ENCODE measurements around the gene CACNA2D1.
"Not testable (repeated sequence)": the region's sequence is repeated elsewhere in the genome, so short reads cannot be mapped to it uniquely, and the experiment has no call there.

CACNA2D1 gene

DNA sequence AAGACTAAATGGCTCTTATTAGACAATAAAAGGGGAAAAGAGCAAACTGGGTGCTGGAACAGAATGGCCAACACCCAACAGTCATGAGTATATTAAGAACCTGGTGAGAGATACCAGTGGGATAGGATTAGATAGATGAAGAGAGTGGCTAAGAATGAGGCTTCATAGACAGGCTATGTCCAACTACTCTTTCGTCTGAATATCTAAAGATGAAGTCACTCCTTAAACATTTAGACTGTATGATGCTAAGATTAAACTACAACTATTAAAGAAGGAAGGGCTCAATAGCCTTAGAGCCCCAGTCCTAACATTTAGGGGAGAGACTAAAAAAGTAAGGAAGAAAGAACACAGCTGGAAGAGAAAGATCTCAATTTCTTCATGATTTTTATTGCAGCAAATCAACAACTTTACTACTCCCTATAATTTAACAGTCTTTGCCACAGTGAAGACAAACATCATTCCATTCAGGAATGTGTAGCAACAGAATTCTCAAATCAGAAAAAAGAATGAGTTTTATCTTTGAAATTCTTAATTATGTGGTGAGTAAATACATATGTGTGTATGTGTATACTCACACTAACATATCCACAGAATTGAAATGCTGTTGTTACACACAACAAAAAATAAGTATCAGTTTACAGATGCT lies 45.6 kb downstream of the CACNA2D1 start:
- DNase-seq (ENCODE audit: low read depth) = no peak
- no peak overlapping the region for H3K4me3 ChIP-seq (ENCODE audit: low read depth, low read length)

DNA sequence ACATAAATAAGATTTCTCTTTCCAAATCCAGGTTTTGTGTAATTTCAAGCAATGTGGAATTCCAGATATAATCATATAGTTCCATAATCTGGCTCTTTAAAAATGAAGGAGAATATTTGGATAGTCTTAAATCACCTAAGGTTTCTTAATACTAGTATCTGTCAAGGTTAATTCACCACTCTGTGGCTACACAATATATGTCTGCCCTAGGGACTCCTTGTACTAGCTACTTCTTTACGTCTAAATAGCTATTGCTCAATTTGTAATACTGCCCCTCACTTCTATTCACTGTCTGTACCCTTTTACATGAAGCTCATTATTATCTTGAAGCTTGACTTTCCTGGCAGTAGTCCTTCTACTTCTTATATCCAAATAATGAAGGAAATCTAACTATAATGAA lies 47.2 kb downstream of the CACNA2D1 start:
- DNase-seq (ENCODE audit: low read depth) = no peak
- H3K4me3 ChIP-seq (ENCODE audit: low read depth, low read length) = no peak overlapping the region

DNA sequence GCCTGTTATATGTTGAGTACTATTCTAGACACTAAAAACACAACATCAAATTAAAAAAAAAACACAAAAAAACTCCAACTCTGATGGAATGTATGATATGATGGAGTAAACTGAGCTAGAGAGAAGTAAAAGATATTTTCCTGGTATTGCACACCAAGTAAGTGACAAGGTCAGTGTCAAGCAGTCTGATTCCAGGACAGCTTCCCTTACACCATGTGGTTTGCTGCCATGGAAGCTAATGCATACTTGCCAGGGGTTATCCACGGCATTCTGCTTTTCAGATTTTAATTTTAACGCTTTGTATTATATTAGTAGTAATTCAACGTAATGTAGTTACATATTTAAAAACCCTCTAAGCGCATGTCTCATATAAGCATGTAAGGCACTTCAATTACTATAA lies 48.4 kb downstream of the CACNA2D1 start:
- no peak overlapping the region for H3K4me3 ChIP-seq (ENCODE audit: low read depth, low read length)
- no peak for DNase-seq (ENCODE audit: low read depth)

DNA sequence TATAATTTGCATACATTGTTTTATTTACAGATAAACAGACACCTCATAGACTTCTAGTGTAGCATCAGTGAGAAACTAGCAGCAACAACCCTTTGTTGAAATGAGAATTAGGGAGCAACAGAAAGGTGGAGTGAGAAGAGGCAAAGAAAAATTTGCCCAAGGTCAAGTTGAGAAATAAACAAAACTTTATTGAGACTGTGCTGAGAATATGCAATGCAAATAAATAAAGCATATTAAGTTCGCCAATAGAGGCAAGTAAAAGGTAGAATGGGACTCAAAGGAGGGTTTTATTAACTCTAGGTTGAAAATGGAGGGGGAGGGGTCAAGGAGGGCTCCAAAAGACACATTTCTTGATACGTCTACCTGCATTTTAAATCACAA lies 49.7 kb downstream of the CACNA2D1 start:
- H3K4me3 ChIP-seq (ENCODE audit: low read depth, low read length) = no peak overlapping the region
- no peak for DNase-seq (ENCODE audit: low read depth)

DNA sequence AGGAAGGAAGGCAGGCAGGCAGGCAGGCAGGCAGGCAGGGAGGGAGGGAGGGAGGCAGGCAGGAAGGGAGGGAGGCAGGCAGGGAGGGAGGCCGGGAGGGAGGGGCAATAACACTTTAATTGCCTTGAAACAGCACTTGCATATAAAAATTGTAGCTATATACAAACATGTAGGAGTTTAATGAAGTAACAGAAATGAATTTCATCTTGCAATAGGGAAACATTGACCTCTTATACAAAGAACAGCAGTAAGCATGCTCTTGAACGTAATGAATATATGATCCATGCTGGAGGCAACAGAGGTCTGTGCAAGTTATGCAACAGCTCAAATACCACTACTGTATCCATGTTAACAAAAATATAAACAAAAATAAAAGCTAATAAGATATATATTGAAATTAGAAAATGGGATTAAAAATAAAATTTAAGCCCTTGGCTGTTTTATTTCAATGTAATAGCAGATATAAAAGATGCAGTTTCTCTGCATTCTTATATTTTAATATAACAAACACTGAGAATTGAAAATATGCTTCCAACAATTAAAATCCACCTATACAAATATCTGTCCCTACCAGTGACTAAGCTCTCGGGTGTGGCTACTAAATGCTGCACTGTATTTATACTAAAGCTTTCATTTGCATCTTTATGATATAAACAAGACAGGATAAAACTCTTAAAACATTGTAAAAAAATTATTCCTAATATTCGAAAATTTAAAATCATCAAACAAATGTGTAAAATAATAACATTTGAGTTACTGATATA lies 50.3 kb downstream of the CACNA2D1 start:
- no peak overlapping the region for H3K4me3 ChIP-seq (ENCODE audit: low read depth, low read length)
- DNase-seq (ENCODE audit: low read depth) = no peak

DNA sequence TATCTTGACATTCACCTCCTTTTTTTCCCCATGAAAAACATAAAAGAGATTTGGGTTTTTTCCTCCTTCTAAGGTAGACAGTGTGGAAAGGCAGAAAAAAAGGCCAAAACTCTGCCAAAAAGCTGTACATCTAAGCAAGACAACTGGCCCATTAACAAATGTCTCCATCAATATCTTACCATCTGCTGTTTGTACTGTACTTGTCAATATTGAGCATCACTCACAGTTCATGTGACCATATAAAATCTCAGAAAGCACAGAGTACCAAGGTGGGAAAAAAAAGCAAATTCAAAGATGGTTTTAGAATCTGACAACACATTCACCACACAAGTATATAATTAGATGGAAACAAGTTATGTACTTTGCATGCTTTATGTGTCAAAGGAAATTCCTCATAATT lies 52.6 kb downstream of the CACNA2D1 start:
- no peak overlapping the region for H3K4me3 ChIP-seq (ENCODE audit: low read depth, low read length)
- no peak for DNase-seq (ENCODE audit: low read depth)

DNA sequence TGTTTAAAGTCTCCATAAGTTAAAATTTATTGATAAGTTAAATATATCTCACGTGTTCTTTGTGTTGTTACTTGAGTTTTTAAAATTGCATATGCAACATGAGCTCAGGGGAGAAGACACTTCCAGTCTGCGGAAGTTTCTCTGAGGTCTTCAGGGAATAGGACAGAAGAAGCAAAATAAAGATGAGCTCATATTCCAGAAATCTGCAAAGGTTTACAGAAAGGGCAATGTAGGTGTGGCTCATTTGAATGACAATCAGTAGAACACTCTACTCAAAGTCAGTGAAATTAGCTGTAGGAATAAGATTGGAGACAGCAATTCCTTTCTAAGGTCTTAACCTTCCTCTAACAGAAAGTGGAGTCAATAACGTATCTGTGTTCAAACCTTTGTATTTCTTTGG lies 53.7 kb downstream of the CACNA2D1 start:
- H3K4me3 ChIP-seq (ENCODE audit: low read depth, low read length) = no peak overlapping the region
- DNase-seq (ENCODE audit: low read depth) = no peak

DNA sequence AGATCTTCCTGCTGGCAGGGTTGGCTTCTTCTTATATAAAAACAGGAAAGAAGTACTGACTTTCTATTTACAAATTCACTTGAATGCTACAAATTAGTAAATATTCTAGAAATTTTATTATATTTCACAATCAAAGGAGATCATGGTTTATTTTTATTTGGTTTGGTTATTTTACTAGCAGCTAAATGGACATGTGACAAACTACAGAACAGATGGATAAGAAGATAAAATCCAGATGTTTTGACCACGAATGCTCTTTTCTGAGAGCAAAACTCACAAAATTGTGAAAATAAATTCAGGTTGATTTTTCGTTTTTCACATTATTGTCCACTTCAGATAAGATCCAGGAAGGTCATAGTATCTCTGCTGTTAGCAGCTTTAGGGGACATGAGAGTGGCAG lies 55.4 kb downstream of the CACNA2D1 start:
- no peak overlapping the region for H3K4me3 ChIP-seq (ENCODE audit: low read depth, low read length)
- no peak for DNase-seq (ENCODE audit: low read depth)

DNA sequence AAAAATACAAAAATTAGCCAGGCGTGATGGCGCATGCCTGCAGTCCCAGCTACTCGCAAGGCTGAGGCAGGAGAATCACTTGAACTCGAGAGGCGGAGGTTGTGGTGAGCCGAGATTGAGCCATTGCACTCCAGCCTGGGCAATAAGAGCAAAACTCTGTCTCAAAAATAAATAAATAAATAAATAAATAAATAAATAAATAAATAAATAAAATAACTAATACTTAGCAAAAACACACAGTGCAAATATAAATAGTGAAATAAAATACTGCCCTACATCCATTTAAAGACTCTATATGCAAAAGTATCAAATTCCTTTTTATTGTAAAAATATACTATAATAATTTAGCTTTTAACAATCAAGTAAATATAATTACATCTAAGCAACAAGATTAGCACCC lies 57.0 kb downstream of the CACNA2D1 start:
- not testable (repeated sequence) for DNase-seq (ENCODE audit: low read depth); H3K4me3 ChIP-seq (ENCODE audit: low read depth, low read length)

DNA sequence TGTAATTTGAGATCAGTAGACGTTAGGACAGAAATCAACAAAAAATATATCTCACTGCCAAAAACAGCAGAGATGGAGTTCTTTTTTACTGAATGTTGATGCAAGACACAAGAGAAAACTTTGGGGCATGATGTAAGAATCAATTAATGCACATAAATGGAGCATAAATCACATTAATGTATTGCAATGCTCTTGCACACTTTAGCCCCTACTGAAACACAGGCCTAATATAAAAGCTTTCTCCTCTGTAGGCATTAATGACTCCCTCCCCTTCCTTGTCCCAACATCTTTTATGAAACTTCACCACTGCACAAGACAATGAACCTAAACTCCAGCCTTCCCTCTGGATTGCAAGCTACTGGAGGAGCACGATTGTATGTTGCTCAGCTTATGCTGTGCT lies 58.8 kb downstream of the CACNA2D1 start:
- no peak for DNase-seq (ENCODE audit: low read depth)
- H3K4me3 ChIP-seq (ENCODE audit: low read depth, low read length) = no peak overlapping the region

DNA sequence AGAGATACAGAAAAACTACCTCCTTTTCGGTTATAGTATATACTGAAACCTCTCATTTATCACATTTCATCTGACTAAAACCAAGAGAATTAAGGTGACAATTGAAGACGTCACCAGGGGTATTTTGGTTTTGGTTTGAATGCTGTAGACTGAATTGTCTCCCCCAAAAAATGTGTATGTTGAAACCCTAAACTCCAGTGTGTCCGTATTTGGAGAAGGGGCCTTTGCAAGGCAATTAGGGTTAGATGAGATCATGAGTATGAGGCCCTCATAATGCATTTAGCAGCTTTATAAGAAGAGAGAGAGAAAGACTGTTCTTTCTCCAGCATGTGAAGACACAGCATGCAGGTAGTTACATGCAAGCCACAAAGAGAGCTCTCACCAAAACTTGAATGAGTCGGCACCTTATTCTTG lies 59.5 kb downstream of the CACNA2D1 start:
- DNase-seq (ENCODE audit: low read depth) = no peak
- no peak overlapping the region for H3K4me3 ChIP-seq (ENCODE audit: low read depth, low read length)

DNA sequence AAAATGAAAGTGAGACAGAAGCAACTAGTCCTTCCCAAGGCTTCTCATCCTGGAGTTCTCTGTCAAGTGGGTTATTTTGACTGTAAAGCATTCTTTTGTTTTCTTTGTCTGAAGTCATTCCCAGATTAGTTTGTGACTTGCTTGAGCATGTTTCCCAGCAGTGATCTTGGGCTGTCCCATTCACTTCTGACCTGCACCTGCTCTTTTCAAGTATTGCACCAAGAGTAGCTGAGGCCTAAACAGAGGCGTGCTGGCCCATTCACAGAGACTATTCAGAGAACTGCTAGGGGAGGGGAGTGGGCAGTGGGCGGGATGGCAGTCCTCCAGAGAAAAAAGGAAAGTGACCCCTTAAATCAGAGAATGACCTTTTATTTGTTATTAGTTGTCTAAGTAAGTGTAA lies 61.3 kb downstream of the CACNA2D1 start:
- DNase-seq (ENCODE audit: low read depth) = no peak
- no peak overlapping the region for H3K4me3 ChIP-seq (ENCODE audit: low read depth, low read length)

DNA sequence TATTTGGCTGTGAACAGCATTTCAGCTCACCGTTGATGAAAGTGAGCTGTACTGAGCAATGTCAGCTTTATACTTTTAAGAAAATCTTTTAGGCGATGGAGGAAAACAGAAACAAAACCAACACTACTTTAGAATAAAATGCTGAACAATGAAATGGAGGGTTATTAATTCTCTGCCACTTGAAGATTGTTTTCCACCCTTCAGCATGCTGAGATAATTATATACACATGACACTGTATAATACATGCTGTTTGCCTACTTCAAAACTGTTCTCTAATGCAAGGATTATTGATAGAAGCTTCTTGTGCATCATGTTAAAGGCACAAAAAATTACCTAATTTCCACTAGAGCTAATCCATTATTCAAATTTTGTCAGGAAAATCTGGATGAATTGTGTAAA lies 66.8 kb downstream of the CACNA2D1 start:
- no peak for DNase-seq (ENCODE audit: low read depth)

DNA sequence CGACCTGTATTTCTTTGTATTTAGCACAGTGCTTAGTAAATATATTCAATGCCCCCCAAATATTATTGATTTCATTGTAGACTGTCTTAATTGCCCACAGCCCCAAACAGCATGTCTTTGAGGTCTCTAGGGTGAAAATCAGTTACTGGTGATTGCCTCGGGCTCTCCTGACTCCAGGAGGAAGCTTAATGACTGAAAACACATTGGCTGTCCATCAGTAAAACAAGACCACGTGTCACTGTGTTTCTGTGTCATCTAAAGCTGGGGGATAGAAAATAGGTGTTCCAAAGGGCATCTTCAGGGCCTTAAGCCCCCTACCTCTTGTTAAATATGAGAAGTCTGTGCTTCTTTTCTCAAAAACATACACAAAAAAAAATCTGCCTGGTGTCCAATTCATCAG lies 67.9 kb downstream of the CACNA2D1 start:
- DNase-seq (ENCODE audit: low read depth) = no peak
- no peak overlapping the region for H3K4me3 ChIP-seq (ENCODE audit: low read depth, low read length)

More for the DNA sequence above, 66.8 kb downstream of the CACNA2D1 start:
- no peak overlapping the region for H3K4me3 ChIP-seq (ENCODE audit: low read depth, low read length)

DNA sequence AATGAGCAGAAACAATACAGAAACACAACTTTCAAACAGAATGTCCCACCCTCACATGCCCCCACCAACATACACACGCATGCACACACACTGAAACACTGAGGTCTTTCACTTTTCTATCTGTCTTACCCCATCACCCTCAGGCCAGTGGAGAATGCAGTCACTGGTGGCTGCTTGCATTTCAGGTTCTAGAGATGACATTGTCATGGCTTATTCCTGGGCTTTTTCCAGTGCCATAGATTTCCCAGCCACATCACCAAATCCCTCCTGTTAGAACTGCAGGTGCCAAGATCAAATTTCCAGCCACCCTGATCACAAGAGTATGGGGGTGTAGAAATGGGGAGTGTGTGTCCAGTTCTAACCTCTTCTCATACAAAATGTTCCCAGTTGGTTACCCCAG lies 68.4 kb downstream of the CACNA2D1 start:
- no peak for DNase-seq (ENCODE audit: low read depth)
- H3K4me3 ChIP-seq (ENCODE audit: low read depth, low read length) = no peak overlapping the region

DNA sequence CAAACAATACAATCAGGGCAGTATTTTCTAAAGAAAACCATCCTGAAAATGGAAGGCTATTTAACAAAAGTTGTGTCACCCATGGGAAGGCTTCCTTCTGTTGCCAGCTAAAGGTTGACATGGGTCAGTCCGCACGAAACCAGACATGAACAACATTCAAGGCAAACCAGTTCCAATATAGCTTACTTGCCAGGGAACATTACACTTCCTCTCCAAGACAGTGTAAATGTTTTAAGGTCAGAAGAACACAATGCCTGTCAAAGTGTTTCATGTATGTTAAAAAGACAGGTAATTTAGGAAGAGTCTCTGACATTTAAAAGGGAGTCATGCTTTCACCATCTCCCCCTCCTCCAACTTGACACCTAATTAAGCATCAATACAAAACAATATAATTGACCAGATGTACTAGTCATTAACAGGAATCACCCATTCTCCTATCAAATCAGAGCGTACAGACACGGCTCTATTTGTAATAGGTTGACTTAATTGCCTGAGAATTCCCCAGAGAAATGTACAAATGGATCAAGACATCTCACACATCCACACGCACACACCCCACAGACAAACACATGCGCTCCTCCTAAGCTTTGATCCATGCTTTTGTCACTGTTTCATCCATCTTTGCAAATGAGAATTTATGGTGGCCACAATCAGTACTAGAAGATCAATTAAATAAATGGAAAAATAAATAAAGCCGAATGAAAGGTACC lies 69.5 kb downstream of the CACNA2D1 start:
- no peak overlapping the region for H3K4me3 ChIP-seq (ENCODE audit: low read depth, low read length)
- DNase-seq (ENCODE audit: low read depth) = no peak

DNA sequence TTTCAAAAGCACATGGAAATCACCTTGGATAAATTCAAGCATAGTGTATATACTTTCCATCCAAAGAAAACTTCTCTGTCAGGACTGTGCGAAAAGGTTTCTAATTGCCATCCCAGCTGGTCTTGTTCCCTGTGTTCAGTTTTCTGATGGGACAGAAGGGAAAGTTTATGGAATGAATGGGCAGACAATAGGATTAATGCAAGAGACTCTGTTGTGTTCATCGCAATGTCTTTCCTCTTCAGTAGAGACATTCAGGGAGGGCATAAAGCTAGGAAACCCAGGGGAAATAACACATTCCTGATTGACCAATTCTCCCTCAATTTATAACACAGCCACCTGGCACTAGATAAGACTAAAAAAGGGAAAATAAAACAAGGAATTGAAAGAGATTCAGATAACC lies 78.9 kb downstream of the CACNA2D1 start:
- DNase-seq (ENCODE audit: low read depth) = no peak
- no peak overlapping the region for H3K4me3 ChIP-seq (ENCODE audit: low read depth, low read length)

DNA sequence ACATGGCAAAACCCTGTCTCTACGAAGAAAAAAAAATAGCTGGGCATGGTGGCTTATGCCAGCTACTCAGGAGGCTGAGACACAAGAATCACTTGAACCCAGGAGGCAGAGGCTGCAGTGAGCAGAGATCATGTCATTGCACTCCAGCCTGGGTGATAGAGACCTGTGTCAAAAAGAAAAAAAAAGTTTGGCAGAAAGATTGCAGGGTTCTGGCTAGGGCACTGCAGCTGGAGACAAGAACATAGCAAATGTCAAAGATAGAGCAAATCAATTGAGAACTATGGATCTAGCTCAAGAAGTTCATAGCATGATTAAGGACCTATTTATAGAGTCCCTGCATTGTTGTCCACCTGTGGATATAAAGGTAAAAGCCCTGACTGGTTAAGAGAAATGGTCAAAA lies 79.5 kb downstream of the CACNA2D1 start:
- H3K4me3 ChIP-seq (ENCODE audit: low read depth, low read length) = no peak overlapping the region
- no peak for DNase-seq (ENCODE audit: low read depth)

DNA sequence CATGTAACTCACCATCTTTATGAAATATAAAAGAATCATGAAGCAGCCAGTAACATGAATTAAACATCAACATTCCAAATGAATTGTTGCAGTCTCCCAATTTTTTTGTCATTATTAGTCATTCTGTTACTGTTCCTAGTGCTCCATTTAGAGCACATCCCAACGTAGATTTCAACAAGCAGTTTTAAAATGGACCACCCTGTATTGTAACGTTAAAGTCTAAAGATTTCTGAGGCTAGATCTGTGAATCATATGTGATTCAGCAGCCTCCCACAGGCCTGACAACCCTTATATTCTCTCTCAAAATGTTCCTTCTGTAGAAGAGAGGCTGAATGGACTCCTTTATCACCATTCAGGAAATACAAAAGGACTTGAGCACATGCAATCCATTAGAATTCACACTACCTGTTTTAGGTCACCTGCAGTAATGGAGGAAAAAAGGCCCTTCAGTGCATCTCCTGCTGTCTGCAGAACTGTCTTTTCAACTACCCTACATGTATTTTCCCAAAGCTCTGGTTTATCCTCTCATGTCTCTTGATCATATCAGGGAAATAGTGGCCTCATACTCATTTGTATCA lies 81.4 kb downstream of the CACNA2D1 start:
- peak; percentile 29 for DNase-seq (ENCODE audit: low read depth)

DNA sequence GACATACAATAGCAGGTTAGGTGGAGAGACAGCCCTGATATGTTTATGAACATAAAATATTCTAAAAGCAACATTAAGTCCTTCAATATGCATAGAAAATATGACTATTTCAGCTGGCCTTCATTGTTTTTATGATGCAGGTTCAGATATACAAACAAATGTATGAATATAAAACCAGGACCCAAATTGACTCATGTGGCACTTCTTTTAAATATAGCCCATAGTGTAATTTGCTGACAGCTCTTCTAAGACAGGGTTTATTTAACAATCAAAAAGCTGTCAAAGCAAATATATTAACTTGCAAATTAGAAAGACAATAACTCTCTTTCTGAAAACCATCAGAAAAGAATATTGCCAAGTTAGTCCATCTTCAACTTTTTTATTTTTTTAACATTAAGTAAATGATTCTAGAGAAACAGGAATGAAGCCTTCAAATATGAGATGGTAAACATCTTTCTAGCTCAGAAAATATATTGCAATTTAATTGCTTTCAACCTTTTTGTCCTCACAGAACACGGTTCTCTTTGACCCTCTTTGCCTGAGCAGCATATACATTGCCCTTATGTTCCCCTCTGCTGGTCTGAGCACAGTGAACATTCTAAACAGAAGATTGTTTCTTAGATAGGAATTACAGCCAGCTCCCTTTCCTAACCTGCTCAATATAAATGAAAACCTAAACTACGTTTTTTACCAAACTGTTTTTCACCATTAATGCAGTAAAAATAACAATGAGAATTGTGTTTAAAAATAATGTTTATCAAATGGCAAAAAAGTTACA lies 82.8 kb downstream of the CACNA2D1 start:
- no peak overlapping the region for H3K4me3 ChIP-seq (ENCODE audit: low read depth, low read length)
- DNase-seq (ENCODE audit: low read depth) = no peak

More for the DNA sequence above, 81.4 kb downstream of the CACNA2D1 start:
- H3K4me3 ChIP-seq (ENCODE audit: low read depth, low read length) = no peak overlapping the region
